NT2/D1 (cell line): ENCODE data around the gene EIF3D.

ENCODE experiments used
- SUZ12 ChIP-seq: IDR thresholded peaks from 2 replicates; pipeline ENCODE4 v1.6.1; 2011; ENCODE audit not compliant: insufficient read length, insufficient read depth; ENCODE audit errors: extremely low read depth
- ZNF274 ChIP-seq: IDR thresholded peaks from 2 replicates; pipeline ENCODE4 v1.6.1; 2011; ENCODE audit warnings: mild to moderate bottlenecking, low read depth, low read length

- TF ChIP-seq ZNF274, result no peak
- TF ChIP-seq SUZ12, result no peak
Measured at GRCh38 chr22:36464715-36465231, 64.2 kb downstream of the EIF3D start.
